HG03108 (cell line): ENCODE measurements around the gene ANKRD12.
"Not testable (repeated sequence)": the region's sequence is repeated elsewhere in the genome, so short reads cannot be mapped to it uniquely, and the experiment has no call there.

Source experiments
- ATAC-seq: cut with Tn5 transposase; IDR thresholded peaks from one replicate; pipeline ENCODE4 v1.9.1; 2021; ENCODE audit warnings: moderate library complexity; ENCODE audit not compliant: unreplicated experiment

Gene ANKRD12

GRCh38 chr18:9226463-9226862 lies 89.9 kb downstream of the ANKRD12 start:
- no peak for ATAC-seq

DNA sequence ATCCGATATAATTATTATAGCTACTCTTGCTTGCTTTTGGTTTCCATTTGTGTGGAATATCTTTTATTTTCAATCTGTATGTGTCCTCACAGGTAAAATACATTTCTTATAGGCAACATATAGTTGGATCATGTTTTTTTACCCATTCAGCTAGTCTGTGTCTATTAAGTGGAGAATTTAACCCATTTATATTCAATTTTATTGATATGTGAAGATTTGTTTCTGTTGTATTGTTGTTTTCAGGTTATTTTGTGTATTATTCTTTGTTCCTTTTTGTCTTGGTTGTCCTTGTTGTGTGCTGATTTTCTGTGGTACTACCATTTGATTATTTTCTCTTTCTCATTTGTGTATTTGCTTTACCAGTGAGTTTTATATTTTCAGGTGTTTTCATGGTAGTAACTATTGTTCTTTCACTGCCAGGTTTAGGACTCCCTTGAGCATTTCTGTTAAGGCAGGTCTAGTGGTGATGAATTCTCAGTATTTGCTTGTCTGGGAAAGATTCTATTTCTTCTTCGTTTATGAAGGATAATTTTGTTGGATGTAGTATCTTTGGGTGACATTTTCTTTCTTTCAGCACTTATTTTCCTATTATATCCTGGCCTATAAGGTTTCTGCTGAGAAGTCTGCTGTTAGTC lies 95.4 kb downstream of the ANKRD12 start:
- no peak for ATAC-seq

DNA sequence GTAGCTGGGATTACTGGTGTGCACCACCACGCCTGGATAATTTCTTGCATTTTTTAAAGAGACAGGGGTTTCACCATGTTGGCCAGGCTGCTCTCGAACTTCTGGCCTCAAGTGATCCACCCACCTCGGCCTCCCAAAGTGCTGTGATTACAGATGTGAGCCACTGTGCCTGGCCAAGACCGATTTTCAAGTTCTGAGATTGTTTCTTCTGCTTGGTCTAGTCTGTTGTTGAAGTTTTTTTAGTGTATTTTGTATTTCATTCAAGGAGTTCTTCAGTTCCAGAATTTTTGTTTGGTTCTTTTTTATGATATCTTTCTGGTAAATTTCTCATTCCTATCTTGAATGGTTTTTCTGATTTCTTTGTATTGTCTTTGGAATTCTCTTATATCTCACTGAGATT lies 96.4 kb downstream of the ANKRD12 start:
- no peak for ATAC-seq

DNA sequence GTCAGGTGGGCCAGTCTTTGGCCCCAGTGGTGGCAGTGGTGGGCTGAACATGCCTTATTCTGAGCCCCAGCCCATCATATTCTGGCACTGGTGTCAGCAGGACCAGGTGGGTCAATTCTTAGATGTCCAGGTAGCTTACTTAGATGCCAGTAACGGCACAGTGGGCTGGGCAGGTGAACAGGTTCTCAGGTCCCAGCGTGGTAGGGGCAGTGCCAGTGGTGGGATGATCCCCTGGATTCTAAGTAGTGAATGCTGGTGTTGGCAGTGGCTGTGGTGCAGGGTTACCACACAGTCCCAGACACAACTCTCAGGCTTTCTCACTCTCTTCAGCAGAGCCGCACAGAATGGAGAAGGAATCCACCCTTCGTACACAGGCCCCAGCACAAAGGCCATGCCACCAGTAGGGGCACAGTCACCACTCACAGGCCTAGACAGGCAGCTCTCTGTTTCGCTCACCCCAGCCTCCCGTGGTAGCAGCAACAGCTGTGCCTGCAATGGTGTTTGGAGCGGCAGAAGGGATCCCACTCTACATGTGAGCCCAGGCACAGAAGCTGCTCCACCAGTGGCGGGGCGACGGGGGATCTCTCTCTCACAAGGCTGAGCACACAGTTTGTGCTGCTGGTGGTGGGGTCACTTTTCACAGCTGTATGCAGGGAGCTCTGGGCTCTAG lies 97.3 kb downstream of the ANKRD12 start:
- ATAC-seq, result no peak

GRCh38 chr18:9234528-9234927 lies 97.9 kb downstream of the ANKRD12 start:
- ATAC-seq, result no peak

GRCh38 chr18:9237981-9238380 lies 101.4 kb downstream of the ANKRD12 start:
- no peak for ATAC-seq

- ATAC-seq, result no peak
Measured at GRCh38 chr18:9239720-9240119, 103.1 kb downstream of the ANKRD12 start.

DNA sequence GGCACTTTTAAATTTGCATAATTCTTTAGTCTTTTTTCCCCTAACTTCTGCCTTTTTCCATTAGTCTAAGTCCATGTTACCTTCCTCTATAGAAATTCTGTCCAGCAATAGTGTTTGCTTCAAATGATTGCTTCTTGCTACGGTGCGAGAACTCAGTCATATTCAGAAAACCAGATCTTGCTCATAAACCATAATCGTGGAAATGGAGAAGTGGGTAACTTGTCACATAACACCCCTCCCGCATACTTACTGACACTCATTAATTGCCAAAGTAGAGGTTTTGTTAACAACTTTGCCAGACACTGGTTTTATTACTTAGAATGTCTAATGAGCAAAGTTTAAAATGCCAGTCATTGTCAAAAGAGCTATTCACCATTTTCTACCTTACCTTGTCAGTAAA lies 103.7 kb downstream of the ANKRD12 start:
- ATAC-seq, result no peak

DNA sequence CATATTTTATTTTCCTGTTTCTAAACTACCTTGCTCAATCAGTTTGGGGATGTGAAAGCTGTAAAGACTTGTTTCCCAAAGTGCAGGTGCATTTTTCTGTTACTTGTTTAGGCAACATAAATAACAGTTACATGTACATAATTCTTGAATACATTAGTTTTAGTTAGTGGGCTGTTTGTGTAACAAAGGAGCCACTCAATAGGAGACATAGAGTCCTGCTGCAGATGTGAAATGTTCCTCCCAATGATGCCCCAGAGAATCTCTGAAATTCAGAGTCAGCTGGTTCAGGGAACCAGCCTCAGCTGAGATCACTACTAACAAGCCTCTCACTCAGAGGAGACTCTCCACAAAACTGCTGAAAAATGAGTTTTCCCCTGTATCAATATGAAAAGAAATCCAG lies 106.4 kb downstream of the ANKRD12 start:
- no peak for ATAC-seq

DNA sequence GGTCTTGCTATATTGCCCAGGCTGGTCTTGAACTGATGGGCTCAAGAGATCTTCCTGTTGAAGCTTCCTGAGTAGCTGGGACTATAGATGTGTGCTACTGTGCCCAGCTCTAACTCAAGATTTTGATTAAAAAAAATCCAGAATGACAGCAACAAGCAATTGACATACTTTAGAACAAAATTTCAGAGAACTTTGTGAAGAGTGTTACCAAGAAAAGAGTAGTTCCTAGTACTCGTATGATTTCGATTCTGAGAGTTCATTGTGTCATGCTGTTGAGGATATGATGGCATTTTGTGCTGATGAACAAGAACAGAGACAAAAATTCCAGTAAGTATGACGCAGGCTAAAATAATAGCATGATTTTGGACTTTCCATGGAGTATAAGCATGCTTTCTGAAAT lies 107.8 kb downstream of the ANKRD12 start:
- no peak for ATAC-seq

DNA sequence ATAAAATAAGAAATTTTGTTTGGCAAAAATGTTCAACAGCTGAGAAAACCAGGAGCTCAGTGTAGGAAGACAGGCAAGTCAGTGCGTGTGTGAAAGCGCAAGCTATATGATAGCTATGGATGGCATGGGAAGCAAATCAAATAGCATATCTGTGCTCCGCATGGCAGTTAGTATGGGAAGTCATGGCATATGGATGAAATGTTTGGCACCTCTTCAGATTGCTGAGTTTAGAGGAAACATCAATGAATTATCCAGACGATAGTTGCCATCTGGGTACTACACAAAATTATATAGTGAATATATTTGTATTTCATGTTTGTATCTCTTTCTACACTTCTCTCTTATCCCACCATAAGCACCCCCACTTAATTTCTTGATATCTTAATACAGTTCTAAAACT lies 112.1 kb downstream of the ANKRD12 start:
- ATAC-seq, result no peak

GRCh38 chr18:9249254-9249653 lies 112.7 kb downstream of the ANKRD12 start:
- ATAC-seq, result no peak

- no peak for ATAC-seq
Measured at GRCh38 chr18:9259173-9259572, 122.6 kb downstream of the ANKRD12 start.

GRCh38 chr18:9260388-9261380 lies 124.1 kb downstream of the ANKRD12 start:
- ATAC-seq, result no peak

DNA sequence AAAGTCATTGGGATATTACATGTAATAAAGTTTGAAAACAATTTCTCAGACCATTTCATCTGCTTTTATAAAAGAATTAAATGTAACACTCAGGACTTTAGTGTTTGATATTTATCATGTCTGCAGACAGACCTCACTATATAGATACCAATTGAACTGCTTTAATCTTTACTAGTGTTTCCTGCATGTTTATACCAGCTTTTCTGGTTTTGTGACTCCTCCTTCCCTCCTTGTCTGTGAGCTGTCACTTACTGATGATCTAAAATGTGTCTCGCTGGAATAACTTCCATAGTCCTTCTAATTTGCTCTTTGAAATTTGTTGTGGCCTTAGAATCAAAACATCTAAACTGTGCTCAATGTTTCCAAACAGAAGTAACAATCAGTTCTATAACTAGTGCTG lies 126.7 kb downstream of the ANKRD12 start:
- ATAC-seq, result no peak

DNA sequence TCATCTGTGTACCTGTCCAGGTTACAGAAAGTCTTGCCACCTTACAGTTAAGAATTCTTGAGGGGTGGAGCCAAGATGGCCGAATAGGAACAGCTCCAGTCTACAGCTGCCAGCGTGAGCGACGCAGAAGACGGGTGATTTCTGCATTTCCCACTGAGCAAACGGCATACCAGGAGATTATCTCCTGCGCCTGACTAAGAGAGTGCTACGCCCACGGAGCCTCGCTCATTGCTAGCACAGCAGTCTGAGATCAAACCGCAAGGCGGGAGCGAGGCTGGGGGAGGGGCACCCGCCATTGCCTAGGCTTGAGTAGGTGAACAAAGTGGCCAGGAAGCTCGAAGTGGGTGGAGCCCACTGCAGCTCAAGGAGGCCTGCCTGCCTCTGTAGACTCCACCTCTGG lies 128.2 kb downstream of the ANKRD12 start:
- ATAC-seq, result not testable (repeated sequence)

DNA sequence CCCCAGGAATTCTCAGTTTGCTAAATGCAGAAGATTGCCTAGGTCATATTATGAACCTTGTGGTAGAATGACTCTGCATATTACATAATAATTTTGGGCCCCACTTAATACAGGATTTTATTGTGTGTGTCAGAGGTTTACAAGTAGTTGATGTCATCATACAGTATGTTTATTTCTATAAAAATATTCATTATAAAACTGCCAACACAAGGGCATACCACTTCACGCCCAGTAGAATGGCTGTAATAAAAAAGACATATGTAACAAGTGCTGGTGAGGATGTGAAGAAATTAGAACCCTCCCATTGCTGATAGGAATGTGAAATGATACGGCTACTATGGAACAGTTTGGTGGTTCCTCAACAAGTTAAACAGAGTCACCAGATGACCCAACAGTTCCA lies 136.6 kb downstream of the ANKRD12 start:
- ATAC-seq, result no peak

- no peak for ATAC-seq
Measured at GRCh38 chr18:9275890-9276289, 139.3 kb downstream of the ANKRD12 start.

GRCh38 chr18:9278028-9278427 lies 141.4 kb downstream of the ANKRD12 start:
- no peak for ATAC-seq

DNA sequence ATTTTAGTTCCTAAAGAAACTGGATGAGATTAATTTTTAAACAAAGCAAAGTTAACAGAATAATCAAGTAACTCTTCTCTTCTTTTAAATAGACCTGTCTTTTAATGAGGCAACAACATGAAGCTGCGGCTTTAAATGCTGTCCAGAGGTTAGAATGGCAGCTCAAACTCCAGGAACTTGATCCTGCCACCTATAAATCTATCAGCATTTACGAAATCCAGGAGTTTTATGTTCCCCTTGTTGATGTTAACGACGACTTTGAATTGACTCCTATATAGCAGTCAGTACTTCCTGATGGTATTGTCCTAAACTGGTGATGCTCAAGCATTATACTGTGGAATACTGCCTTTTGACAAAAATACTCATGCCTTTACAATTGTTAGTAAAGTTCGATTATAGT lies 144.3 kb downstream of the ANKRD12 start:
- no peak for ATAC-seq

- ATAC-seq, result no peak
Measured at GRCh38 chr18:9281780-9282179, 145.2 kb downstream of the ANKRD12 start.

- no peak for ATAC-seq
Measured at GRCh38 chr18:9283791-9284190, 147.2 kb downstream of the ANKRD12 start.
